DLD1 (cell line): ENCODE results near the gene CSRNP2.
"Not testable (repeated sequence)": the region's sequence is repeated elsewhere in the genome, so short reads cannot be mapped to it uniquely, and the experiment has no call there.

Source experiments
- in situ Hi-C: cut with HindIII; loops from 2 replicates; pipeline ENCODE4 v1.10.0; 2017; ENCODE audit warnings: low sequenced_read_pairs

Gene CSRNP2

GRCh38 chr12:51078346-51078745 lies 5.0 kb downstream of the CSRNP2 start:
- in situ Hi-C loops: not testable (repeated sequence)

- in situ Hi-C loops: no loop called here
These were observed 5.5 kb downstream of the CSRNP2 start for GRCh38 chr12:51077930-51078329.

- in situ Hi-C loops: no loop called here
These were observed 7.0 kb downstream of the CSRNP2 start for GRCh38 chr12:51076236-51076930.

- in situ Hi-C loops: no loop called here
These were observed 8.0 kb downstream of the CSRNP2 start for GRCh38 chr12:51075390-51075789.

GRCh38 chr12:51071663-51072062 lies 11.7 kb downstream of the CSRNP2 start:
- in situ Hi-C loops: no loop called here

GRCh38 chr12:51070004-51070403 lies 13.4 kb downstream of the CSRNP2 start:
- in situ Hi-C loops: no loop called here

GRCh38 chr12:51067771-51068170 lies 15.6 kb downstream of the CSRNP2 start:
- in situ Hi-C loops: no loop called here

- in situ Hi-C loops: no loop called here
These were observed 16.2 kb downstream of the CSRNP2 start for GRCh38 chr12:51067229-51067628.

GRCh38 chr12:51065530-51065929 lies 17.9 kb downstream of the CSRNP2 start:
- in situ Hi-C loops: no loop called here

GRCh38 chr12:51062631-51063397 lies 20.6 kb downstream of the CSRNP2 start:
- in situ Hi-C loops: no loop called here

- in situ Hi-C loops: no loop called here
These were observed 24.3 kb downstream of the CSRNP2 start for GRCh38 chr12:51059086-51059485.

GRCh38 chr12:51056242-51056641 lies 27.2 kb downstream of the CSRNP2 start:
- in situ Hi-C loops: no loop called here

- in situ Hi-C loops: no loop called here
These were observed 28.3 kb downstream of the CSRNP2 start for GRCh38 chr12:51055060-51055459.

- in situ Hi-C loops: no loop called here
These were observed 31.6 kb downstream of the CSRNP2 start for GRCh38 chr12:51051787-51052186.

- in situ Hi-C loops: no loop called here
These were observed 33.9 kb downstream of the CSRNP2 start for GRCh38 chr12:51049525-51049924.

GRCh38 chr12:51048661-51049251 lies 34.6 kb downstream of the CSRNP2 start:
- in situ Hi-C loops: no loop called here

- in situ Hi-C loops: no loop called here
These were observed 35.5 kb downstream of the CSRNP2 start, which contains the start of gene LETMD1 for GRCh38 chr12:51047655-51048540. Gene LETMD1, plus strand, starts transcription at chr12:51048327. Its CDS starts 30 bp downstream, at chr12:51048357.

- in situ Hi-C loops: no loop called here
These were observed 47.1 kb downstream of the CSRNP2 start for GRCh38 chr12:51036279-51036678.

GRCh38 chr12:51033457-51034089 lies 49.8 kb downstream of the CSRNP2 start:
- in situ Hi-C loops: no loop called here

- in situ Hi-C loops: no loop called here
These were observed 50.3 kb downstream of the CSRNP2 start for GRCh38 chr12:51033048-51033447.

GRCh38 chr12:51028813-51029150 lies 54.6 kb downstream of the CSRNP2 start:
- in situ Hi-C loops: no loop called here
